GM19463 (cell line): ENCODE data around the gene TNIK.

Experiments used
- ATAC-seq: cut with Tn5 transposase; IDR thresholded peaks from one replicate; pipeline ENCODE4 v1.9.1; 2021; ENCODE audit warnings: mild to moderate bottlenecking, moderate library complexity; ENCODE audit not compliant: unreplicated experiment

The TNIK gene

DNA sequence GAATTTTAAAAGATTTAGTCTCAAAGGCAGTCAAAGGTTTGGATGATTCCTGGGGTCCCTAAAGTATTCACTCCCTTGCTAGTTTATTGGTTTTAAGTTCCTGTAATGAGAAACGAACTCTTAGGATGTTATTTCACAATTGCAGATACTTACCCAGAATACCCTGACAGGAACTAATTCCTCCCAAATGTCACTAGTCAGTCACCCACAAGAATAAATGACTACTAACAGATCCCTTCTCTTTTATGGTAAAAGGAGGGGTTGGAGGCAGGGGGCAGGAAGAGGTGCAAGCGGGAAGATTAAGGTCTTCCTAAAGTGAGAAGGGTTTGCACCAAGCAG, 259.5 kb downstream of the TNIK start:
- ATAC-seq, result no peak

DNA sequence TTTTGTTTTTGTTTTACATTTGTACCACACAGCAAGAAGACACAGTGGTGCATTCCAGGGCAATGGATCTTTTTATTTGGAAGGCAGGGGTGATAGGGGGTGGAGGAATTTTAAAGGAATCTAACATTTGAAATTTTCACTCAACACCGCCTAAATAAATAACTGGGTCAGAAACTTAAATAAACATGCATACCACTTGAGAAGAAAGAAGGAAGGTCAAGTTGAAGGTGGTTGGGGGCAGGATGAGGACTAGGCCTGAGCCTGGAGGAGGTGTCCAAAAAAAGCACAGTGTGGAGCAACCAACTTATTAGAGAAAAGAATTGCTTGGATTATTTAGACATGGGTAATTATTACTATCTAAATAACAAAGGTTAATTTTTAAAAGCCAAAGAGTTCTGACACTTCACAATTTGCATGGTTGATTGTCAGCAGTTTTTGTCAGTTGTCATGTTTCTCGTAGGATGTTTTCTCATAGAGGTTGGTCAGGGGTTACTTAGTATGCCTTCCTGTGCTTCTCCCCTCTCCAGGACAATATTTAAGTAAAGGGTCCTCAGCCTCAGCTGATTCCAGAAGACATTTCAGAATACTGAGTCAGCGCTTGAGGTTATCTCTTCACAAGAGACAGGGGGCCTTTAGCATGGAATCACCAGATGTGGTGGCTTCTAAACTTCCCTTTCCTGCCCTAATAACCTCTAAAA, 260.0 kb downstream of the TNIK start:
- no peak for ATAC-seq

DNA sequence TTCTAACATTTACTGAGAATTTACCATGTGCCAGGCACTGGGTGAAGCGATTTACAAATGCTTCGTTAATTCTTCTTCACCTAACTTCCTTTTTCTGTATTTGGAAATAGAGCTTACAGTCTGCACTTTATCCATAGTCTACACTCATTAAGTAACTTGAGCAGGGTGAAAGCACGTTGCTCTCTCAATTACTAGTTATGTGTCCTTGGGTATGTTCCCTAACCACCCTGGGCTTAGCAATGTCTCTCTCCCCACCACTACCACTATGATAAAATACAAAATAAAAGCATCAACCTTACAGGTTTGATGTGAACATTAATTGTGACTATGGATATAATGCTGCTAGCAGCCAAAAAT, 260.8 kb downstream of the TNIK start:
- ATAC-seq, result no peak

DNA sequence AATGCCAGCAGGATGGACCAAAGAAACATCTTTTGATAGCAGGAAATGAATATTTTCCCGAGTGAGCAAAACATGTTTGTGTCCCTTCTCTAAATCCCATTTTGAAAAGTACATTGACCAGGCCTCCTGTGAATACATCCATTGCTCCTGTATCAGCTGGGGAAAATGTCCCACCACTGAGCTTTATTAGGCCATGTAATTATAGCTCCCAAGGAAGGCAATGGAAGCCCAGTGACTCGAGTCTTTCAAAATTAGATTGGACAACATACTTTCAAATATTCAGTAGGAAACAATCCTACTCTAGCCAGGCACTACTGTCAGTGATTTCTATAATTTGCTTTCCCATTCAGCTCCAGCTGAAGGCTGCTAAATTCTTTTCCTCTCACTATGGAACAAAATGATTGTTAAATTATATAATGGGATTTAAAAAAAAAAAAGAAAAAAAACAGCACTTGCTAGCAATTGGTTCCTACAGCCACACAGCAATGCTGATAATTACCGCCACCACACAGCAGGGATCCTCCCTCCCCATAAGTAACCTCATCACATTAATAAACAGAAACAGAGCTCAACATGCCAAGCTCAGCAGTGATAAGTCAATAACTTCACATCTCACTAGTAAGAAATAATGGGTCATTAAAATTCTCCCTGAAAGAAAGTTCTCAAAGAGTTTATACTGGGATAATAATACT, 261.3 kb downstream of the TNIK start:
- no peak for ATAC-seq

DNA sequence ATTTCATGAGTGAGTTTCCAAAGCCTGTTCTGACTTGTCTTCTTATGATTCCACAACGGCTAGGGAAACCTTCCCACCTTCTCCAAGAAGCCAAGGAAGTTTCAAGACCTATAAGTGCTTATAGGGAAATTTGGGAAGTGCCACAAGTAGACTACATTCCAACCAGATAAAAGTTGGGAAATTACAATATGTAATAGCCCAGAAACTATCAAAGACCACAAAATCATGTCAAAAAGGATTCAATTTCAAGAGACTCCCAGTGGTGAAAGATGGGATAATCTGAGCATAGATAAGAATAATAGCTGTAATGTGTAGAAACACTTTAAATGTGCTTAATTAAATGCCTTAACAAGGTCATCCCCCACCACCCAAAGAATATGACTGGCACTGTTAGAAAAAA, 264.5 kb downstream of the TNIK start:
- ATAC-seq, result no peak

DNA sequence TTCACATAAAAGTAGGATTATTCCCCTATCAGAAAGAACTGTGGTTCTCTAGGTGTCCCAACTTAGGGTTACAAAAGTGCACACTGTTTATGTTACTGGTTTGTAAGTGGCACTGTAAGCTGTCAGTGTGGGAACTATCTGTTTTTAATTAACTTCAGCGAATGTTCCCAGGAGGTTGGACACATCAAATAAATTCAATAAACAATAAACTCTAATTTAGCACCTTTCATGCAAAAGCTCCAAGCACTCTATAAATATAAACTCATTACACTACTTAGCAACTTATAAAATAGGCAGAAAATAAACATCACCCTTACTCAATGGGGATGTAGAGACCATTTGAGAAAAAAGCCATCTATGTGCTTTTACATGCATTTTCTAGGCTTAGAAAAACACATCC, 265.2 kb downstream of the TNIK start:
- no peak for ATAC-seq

DNA sequence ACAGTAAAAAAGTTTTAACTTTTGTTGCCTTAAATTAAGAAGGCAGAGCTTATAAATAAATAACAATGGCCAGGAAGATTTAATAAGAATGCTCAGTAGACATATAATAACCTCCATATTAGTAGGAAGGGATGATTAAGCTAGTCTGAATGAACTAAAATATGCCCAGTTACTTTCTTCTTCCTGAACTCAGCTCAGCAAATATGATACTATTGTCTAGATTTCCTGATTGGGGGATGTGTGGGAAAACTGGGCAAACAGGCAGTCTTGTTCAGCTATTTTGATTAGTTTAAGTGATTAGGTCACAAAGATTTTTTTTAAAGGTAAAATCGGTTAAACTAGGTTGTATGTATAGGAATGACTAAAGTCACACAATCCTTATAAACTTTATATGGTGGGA, 266.5 kb downstream of the TNIK start:
- no peak for ATAC-seq

DNA sequence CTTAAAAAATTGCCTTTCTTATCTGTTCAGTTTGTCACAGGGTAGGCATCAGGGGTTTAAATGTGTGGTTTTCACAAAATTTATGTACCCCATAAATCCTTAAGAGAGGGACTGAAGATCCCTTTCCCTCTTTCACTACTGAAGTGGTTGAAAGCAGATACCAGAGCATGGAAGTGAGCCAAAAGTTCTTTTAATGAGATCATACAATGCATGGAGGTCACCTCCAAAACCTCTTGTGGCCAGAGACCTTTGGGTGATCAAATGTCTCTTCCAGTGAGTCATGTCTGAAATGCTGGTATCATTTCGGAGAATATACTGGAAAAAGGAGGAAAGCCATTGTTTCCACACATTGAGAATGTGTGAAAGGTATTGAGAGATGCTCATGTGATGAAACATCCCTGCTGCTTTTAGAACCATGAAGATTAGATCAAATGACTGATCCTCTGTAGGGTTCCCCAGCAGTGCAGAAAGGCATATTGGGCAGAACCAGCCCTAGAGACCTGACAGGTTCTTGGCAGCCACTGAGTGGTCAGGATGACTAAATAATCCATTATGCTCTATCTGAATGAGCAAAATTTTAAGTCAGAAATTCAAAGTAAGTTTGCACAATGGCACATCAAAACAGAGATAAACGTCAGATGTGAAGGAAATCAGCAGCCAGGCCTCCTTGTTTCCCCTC, 267.9 kb downstream of the TNIK start:
- ATAC-seq, result no peak

DNA sequence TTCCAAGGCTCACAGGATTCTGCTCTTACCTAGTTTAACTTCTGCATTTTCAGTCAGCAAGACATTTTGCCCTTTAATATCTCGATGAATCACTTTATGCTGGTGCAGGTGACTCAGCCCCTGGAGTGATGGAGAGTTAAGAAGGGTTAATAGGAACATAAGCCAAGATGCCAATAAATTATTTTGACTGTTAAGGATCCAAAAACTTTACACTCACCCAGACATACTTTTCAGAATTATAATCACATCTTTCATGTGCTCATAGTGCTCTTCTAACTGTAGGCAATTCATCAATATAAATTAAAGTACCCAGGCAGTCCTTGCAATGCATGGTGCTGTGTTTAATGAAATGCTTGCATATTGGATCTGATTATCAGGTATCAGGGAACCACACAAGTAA, 269.5 kb downstream of the TNIK start:
- no peak for ATAC-seq

DNA sequence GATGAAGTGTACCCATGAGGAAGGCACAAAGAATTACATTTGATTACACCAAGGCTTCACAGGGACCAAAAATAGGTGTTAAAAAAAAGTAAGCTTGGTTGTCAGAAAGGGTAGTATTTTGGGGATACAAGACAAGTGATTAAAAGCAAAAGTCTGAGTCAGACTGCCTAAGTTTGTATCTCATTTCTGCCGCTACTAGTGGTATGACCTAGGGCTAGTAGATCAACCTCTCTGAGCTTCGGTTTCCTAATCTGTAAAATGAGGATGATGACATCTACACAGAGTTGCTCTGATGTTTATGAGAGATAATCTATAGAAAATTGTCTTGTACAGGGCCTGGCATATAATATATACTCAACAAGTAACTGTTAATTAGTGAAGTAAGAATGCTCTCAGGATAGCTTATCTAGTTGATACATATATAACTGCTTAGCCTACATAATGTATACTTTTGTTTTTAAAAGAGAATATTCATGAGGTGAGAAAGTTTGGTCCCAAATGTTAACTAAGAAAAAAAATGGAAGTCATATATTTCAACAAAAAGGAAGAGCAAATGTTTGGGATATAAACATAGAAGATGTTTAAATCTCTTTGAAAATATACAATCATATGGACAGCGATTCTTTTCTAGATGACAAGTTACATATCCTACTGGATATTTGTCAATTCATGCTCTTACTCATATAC, 270.7 kb downstream of the TNIK start:
- peak; percentile 54 for ATAC-seq

DNA sequence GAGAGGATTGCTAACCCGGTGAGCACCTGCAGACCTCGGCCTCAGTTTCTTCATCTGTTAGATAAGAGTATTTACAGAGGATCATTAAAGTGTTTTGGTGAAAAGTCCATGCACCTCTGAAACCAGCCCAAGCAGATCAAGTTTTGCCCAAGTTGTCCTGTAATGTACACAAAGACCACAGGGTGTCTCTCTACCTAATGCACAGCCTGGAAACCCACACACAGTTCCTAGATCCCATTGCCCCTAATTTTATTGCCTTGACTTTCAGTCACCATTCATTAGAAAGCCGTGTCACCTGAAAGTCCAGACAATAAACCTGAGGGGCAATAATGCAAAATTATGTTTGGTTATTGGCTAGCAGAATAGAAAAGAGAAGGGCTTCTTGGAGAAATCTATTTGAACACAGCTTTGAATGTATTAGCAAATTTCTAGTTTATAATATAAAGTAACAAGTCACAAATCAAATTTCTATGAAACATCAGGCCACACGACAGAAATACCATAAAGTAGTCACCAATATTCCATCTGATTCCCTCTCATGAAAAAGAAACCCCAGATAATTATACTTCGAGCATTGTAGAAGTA, 272.4 kb downstream of the TNIK start:
- no peak for ATAC-seq

DNA sequence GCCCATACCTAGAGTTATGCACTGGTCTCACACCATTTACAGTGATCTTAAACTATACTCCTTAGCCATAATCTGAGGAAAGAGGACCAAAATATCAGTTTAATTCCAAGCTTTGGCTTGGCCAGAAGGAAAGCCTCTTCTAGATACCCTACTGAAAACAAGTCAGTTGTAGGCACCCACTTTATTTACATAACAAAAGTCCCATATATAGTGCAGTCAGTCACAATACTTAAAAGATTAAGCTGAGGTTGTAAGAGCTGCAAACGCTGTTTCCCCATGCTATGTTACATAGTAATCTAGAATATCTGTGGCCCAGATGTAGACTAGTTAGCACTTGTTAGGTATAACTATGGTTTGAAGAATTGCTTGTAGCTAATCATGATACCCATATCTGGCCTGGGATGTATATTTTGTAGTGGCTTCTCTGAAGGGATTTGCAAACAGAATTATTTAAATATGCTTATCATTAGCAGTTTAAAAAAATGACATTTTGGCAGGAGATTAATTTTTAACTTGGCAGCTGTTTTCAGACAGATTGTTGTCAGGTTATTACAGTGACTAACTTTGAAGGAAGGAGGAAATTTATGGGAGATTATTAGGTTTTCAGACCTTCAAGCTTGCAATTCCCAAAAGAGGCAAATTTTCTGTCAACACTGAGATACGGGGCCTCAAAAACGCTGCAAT, 273.2 kb downstream of the TNIK start:
- ATAC-seq, result no peak

DNA sequence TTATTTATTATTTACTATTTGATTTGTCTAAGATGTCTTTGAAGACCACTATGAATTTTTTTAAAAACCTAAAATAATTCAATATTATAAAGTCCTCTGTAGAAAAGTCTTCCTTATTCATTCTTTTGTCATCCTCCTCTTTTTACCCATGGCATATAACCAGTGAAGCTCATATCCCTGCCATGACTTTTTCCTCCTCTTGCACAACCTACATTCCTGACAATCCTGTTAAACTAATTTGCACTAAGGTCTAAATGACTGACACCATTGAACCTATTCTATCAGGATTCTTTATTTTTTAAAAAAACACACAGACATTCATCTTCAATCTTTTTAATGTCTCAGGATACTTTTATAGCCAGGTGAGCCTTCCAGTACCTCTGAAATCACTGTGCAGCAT, 273.8 kb downstream of the TNIK start:
- ATAC-seq, result no peak

DNA sequence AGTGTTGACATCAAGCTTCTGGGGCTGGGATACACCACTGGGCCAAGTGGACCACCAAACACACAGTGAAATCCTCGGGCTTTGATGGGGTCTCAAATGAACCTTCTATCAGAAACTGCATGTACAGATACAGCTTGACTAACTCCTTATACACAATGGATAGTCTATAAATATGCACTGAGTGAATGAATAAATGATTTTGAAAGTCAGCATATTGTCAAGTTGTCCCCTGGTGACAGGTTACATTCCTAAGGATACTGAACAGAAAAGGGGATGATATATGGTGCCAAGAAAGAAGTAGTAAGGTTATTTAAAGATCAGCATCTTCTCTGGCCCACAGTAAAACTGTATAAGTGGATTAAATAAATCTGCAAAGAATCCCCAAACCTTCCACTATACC, 274.2 kb downstream of the TNIK start:
- no peak for ATAC-seq

DNA sequence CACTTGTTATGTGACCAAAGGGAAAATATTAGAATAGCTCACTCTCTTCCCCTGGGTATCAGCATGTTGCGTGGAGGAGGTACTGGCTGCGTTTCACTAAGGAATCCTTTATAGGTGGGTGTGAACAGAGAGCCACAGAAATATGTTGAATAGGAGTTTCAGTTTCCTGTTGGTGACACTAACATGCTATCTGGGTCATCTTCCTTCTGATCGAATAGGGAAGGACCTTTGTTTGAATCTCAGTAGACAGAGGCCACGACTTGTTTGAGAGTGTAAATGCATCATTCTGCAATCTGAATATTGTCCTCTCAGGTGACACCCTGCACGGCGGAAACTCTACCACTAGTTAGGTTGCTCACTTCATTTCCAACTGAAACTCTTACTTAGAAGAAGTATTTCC, 275.8 kb downstream of the TNIK start:
- ATAC-seq, result peak; percentile 76

DNA sequence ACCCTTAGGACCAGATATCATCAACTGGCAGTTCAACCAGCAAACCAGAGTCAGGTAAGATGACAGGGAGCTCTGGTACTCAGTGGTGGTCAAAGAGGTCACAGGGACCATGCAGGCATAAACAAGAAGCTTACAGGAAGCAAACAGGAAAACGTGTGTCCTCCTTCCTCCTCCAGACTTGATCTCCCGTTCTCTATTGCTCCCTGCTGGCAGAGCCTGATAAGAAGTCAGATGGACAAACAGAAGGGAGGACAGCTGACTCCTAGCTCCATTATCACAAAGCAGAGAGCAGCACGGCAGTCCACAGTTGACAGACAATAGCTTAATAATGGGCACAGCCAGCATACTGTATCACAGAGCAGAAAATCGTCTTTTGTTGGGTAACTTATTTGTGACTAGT, 277.2 kb downstream of the TNIK start:
- no peak for ATAC-seq

DNA sequence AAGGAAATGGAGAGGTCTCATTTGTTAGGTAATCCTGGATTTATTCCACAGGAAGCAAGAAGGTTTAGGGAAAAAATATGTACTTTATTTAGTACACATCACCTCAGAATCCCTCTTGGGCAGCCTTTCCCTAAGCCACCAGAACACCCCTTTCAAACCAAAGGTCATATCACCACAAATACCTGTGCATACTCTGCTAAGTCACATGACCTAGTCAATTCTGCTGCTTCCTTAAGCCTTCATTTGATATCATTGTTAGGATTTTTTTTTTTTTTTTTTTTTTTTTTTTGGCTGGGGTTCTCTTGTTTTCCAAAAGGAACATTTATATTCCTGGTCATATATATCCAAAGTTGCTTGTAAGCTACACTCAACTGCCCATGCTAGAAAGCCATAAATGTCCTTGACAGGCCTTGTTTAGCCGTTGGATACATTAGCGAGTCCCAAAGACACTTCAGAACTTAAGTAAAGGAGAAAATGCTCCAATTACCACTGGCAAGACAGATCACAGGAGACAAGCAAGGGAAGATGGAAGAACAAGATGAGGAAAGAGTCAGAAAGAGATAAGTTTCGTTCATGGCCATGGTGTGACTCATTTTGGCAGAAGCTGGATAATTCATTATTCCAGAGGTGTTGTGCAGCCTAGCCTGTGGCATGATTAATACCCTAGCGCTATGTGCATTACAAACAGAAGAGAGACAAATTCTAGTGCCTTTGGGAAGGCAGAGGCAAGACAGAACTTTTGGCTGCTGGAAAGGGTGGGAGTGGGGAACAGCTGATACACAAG, 278.1 kb downstream of the TNIK start:
- ATAC-seq, result no peak

DNA sequence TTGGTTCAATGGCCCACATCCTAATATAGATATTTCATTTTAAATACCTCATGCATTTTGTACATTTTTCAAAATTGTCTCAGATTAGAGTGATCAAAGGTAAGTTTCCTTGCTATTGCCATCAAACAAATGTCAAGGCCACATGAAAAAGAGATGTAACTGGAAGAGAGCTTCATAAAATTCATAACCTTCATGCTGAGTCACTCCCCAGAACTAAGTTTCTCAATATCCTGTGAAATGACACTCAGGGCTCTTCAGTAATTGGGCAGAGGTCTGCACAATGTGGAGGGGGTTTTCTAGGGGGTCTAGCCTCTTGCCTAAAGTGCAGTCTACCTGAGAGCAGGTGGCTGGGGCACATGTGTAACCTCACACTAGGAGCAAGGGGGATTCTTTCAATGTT, 281.5 kb downstream of the TNIK start:
- no peak for ATAC-seq

DNA sequence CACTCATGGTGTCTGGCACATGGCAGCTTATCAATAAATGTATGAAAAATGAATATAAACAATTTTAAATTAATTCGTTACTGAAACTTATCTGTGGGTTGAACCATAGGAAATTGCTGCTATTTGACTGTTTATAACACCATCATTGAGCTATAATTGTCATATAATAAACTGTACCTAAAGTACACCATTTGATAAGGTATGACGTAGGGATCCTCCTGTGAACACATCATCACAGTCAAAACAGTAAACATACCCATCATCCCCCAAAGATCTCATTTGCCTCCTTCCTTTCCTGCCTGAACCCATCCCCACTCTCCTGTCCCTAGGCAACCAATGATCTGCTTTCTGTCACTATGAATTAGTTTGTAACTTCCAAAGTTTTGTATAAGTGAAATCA, 282.7 kb downstream of the TNIK start:
- ATAC-seq, result no peak

DNA sequence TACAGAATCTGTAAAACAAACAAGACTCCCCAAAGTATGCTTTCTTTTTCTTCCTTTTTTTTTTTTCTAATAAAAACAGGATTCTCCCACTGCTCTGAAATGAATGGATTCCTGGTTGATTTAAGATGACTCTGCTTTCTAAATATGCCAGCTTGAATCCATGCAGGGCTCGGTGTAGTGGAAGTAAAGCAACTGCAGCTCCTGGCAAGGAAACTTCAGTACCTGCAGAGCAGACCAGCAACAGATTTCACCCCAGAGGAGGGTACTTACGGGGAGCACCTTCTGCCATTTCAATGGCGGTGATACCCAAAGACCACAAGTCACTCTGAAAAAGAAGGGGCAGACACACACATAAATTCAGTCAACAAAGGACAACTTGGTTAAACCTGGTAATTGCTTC, 283.1 kb downstream of the TNIK start:
- ATAC-seq, result no peak
